Right lobe of liver (tissue), 6 donors: Measurements from ENCODE around the gene MARK2. TPM values are rescaled to one million over a fixed set of nuclear protein-coding genes. Genes with fewer than 3 reads are reported as not detected.

Experiments used
- ATAC-seq, 4 donors: fragments of 200-7000 bp; cut with Tn5 transposase; one replicate each; pipeline ENCODE4 v1.9.1; 2020; ENCODE audit warnings: mild to moderate bottlenecking in 4 of 4, moderate library complexity in 4 of 4
- DNase-seq, 3 donors: peaks; one replicate each; pipeline ENCODE4 v3.0.0-alpha.2; 2020
- H3K27ac ChIP-seq, 3 donors: fragments of 200-600 bp; one replicate each; pipeline ENCODE4 v1.8.0; 2022
- H3K27me3 ChIP-seq, 2 donors: fragments of 200-600 bp; one replicate each; pipeline ENCODE4 v1.8.0; 2022
- H3K36me3 ChIP-seq, 4 donors: fragments of 200-600 bp; sonication (generic) in 1 of 4; one replicate each; pipeline versions ENCODE4 v1.5.1 to v1.8.0; 2017 to 2022; ENCODE audit warnings: control low read depth in 1 of 4
- H3K4me1 ChIP-seq, 4 donors: fragments of 200-600 bp; sonication (generic) in 1 of 4; one replicate each; pipeline versions ENCODE4 v1.5.1 to v1.8.0; 2017 to 2022; ENCODE audit warnings: control low read depth in 1 of 4
- H3K4me3 ChIP-seq, 3 donors: fragments of 200-600 bp; one replicate each; pipeline ENCODE4 v1.8.0; 2022
- H3K9me3 ChIP-seq, 4 donors: fragments of 200-600 bp; sonication (generic) in 1 of 4; one replicate each; pipeline versions ENCODE4 v1.5.1 to v1.8.0; 2017 to 2022; ENCODE audit warnings: control low read depth in 1 of 4
- CTCF ChIP-seq, 4 donors: fragments of 200-600 bp in 3 of 4; fragments of 450-650 bp in 1 of 4; IDR thresholded peaks; one replicate each; pipeline versions ENCODE4 v1.5.1 to v1.8.0; 2016 to 2022; ENCODE audit warnings: antibody characterized with exemption in 4 of 4, mild to moderate bottlenecking in 2 of 4
- POLR2A ChIP-seq: fragments of 450-650 bp; IDR thresholded peaks from one replicate; pipeline ENCODE4 v1.6.1; 2017; ENCODE audit warnings: antibody characterized with exemption, mild to moderate bottlenecking
- WGBS: methylation state at CpG from one replicate; pipeline ENCODE4 v1.1.6; 2018; ENCODE audit warnings: low coverage, low lambda C conversion rate; ENCODE audit not compliant: insufficient coverage; ENCODE audit errors: missing lambda C conversion rate; 5-methylcytosine and 5-hydroxymethylcytosine counted together
- intact Hi-C, 2 donors: fragments of 100-400 bp; cut with DNase I; formaldehyde crosslinking; loops; one replicate each; pipeline versions ENCODE4 v1.11.2 to v1.14.1; 2022
- total RNA-seq, 6 experiments: library from RNA; depleted of rRNA in 2 of 6; stranded (reverse); fragments of >200 nt in 2 of 6; fragmentation: NEBNext Ultra II Directional in 3 of 6; extraction: Animal tissue kit (Norgen Biotek cat#: 25700) in 3 of 6; gene quantifications; one replicate each; pipeline versions ENCODE4 v1.1.0 to v1.2.4, GENCODE V29; 2016 to 2023
- donor health status: DM: no; HTN: yes; CAD: no.
- donor health status: DM: no; HTN: no; CAD: no.
- donor health status: DM: no; HTN: no; CAD: no.
- donor health status: DM: no; HTN: yes; CAD: no.
- donor health status: DM: no; HTN: yes; CAD: no.

MARK2 gene
- total RNA-seq, 6 experiments from 2014 or later: 10.6 to 14.8 (median 12.2) TPM

- no peaks in the 10 kb centered on the region for H3K27me3 ChIP-seq
- no peaks in the 10 kb centered on the region for H3K4me1 ChIP-seq
- DNase-seq (no peak), ATAC-seq (peak in 1 of 4 donors; percentile 7)
- H3K9me3 ChIP-seq: no peaks in the 10 kb centered on the region
- WGBS: 30% methylated on average over 26 of the region's 30 CpGs
- no peaks in the 10 kb centered on the region for H3K36me3 ChIP-seq
- intact Hi-C loops: no loop called here
- H3K27ac ChIP-seq: no peak overlapping the region
- TF ChIP-seq CTCF (IDR thresholded peaks at IDR 0.05) (no peak), POLR2A (no peak)
- H3K4me3 ChIP-seq: peak overlapping the region; percentile 64 to 70 (median 68)
Observed at GRCh38 chr11:63937713-63938478, 99.0 kb downstream of the MARK2 start.

GRCh38 chr11:63938479-63939396 lies 99.8 kb downstream of the MARK2 start, which contains the start of gene NAA40:
NAA40 (plus strand) TSS chr11:63939002; CDS start chr11:63939097, 95 bp downstream.
- Histone ChIP-seq H3K27me3 (no peaks in the 10 kb centered on the region), H3K27ac (peak within 1 kb of the TSS in 2 of 3 donors; percentile 16 to 22), H3K4me3 (peak within 1 kb of the TSS; percentile 64 to 70 (median 68)), H3K9me3 (no peaks in the 10 kb centered on the region), H3K4me1 (no peaks in the 10 kb centered on the region), H3K36me3 (no peaks in the 10 kb centered on the region)
- DNase-seq: peak; percentile 95 to 96 (median 96)
- 0% methylated on average over 12 of the region's 92 CpGs for WGBS
- ATAC-seq: peak; percentile 95 to 97 (median 96)
- intact Hi-C loops: no loop called here
- TF ChIP-seq CTCF (IDR thresholded peaks at IDR 0.05) (peak in 1 of 4 donors; percentile 9), POLR2A (no peak)

- Histone ChIP-seq H3K36me3 (no peaks in the 10 kb centered on the region), H3K27me3 (no peaks in the 10 kb centered on the region), H3K9me3 (no peaks in the 10 kb centered on the region), H3K4me3 (peak overlapping the region; percentile 64 to 70 (median 68)), H3K4me1 (no peaks in the 10 kb centered on the region), H3K27ac (peak overlapping the region in 1 of 3 donors; percentile 22)
- intact Hi-C loops: no loop called here
- TF ChIP-seq POLR2A: no peak
- TF ChIP-seq CTCF (IDR thresholded peaks at IDR 0.05): no peak
- peak in 3 of 4 donors; percentile 3 to 13 (median 5) for ATAC-seq
- 6% methylated on average over 25 of the region's 26 CpGs for WGBS
- no peak for DNase-seq
Observed at GRCh38 chr11:63939397-63939891, 100.5 kb downstream of the MARK2 start.

GRCh38 chr11:63940786-63941185 lies 101.9 kb downstream of the MARK2 start:
- DNase-seq: no peak
- no peak for TF ChIP-seq CTCF (IDR thresholded peaks at IDR 0.05)
- TF ChIP-seq POLR2A: no peak
- intact Hi-C loops: loop anchor here (10.0 kb wide), 2 partner anchors 106 to 176 kb away; partner anchors contain the start of genes MARK2 (in 1 of the 2) and ZFTA (in 1 of the 2)
- no peaks in the 10 kb centered on the region for H3K9me3 ChIP-seq
- no peak for ATAC-seq
- peaks cover 0 to 10% (median 5%) of the 10 kb centered on the region in 4 donors for H3K4me1 ChIP-seq
- 67% methylated on average over 6 of the region's 6 CpGs for whole genome bisulfite sequencing
- H3K36me3 ChIP-seq: no peaks in the 10 kb centered on the region
- H3K4me3 ChIP-seq: no peak overlapping the region
- H3K27ac ChIP-seq: no peak overlapping the region
- no peaks in the 10 kb centered on the region for H3K27me3 ChIP-seq
